ENCODE data around the gene FAM174B. TPM values are rescaled to one million over a fixed set of nuclear protein-coding genes. Genes with fewer than 3 reads are reported as not detected.
A peak's percentile ranks its signal among the peaks of the same experiment; 100 is the strongest.

Gene FAM174B
- total RNA-seq, 2 donors from 2014 or later = 25.2 to 25.7 TPM

DNA sequence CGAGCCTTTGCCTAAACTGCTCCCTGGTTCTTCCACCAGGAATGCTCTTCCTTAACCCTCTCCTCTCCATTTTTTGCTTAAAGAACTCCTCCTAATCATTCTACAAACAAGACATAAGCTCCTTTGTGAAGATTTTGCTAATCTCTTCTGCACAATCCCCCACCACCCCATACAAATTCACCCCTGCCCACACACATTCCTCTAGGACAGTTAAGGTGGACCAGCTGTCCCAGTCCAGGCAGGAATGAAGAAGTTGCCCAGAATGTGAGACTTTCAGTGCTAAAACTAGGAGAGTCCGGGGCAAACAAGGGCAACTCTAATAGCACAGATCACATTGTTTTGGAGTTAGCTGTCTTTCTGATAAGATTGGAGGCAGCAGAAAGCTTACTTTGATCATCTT, 13.9 kb upstream of the FAM174B start:
- peaks cover 4% of the 10 kb centered on the region for H3K4me1 ChIP-seq
- H3K4me3 ChIP-seq = no peak overlapping the region
- no peaks in the 10 kb centered on the region for H3K9me3 ChIP-seq
- no peak overlapping the region for H3K27ac ChIP-seq
- TF ChIP-seq, protein P1, sequence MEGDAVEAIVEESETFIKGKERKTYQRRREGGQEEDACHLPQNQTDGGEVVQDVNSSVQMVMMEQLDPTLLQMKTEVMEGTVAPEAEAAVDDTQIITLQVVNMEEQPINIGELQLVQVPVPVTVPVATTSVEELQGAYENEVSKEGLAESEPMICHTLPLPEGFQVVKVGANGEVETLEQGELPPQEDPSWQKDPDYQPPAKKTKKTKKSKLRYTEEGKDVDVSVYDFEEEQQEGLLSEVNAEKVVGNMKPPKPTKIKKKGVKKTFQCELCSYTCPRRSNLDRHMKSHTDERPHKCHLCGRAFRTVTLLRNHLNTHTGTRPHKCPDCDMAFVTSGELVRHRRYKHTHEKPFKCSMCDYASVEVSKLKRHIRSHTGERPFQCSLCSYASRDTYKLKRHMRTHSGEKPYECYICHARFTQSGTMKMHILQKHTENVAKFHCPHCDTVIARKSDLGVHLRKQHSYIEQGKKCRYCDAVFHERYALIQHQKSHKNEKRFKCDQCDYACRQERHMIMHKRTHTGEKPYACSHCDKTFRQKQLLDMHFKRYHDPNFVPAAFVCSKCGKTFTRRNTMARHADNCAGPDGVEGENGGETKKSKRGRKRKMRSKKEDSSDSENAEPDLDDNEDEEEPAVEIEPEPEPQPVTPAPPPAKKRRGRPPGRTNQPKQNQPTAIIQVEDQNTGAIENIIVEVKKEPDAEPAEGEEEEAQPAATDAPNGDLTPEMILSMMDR (IDR thresholded peaks at IDR 0.05) = no peak
- no peak for DNase-seq
- intact Hi-C loops (cut with DNase I) = no loop called here
- H3K9ac ChIP-seq (ENCODE audit: low read depth in 2 of 2, low read length in 2 of 2) = no peak overlapping the region
- no peaks in the 10 kb centered on the region for H3K27me3 ChIP-seq
- no peaks in the 10 kb centered on the region for H3K36me3 ChIP-seq

DNA sequence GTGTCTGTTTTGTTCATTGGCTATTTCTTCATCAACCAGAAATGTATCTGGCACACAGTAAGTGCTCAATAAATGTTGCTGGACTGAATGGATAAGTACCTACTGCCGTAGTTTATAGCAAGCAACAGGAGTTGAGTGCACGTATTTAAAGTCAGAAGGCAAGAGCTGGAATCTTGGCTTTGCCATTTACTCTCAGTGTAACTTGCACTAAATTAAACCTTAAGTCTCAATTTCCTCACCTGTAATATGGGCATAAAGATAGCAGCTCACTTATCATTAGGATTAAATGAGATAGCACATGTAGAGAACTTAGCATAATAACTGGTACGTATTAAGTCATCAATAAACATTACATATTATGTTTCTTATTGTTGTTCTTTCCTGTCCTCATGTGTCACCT, 13.0 kb upstream of the FAM174B start:
- Histone ChIP-seq H3K27ac (no peak overlapping the region), H3K4me1 (peaks cover 4% of the 10 kb centered on the region), H3K9me3 (no peaks in the 10 kb centered on the region), H3K4me3 (no peak overlapping the region), H3K9ac (ENCODE audit: low read depth in 2 of 2, low read length in 2 of 2) (no peak overlapping the region), H3K27me3 (no peaks in the 10 kb centered on the region), H3K36me3 (no peaks in the 10 kb centered on the region)
- TF ChIP-seq, protein P1 (IDR thresholded peaks at IDR 0.05) = no peak
- intact Hi-C loops (cut with DNase I) = no loop called here
- DNase-seq = no peak

DNA sequence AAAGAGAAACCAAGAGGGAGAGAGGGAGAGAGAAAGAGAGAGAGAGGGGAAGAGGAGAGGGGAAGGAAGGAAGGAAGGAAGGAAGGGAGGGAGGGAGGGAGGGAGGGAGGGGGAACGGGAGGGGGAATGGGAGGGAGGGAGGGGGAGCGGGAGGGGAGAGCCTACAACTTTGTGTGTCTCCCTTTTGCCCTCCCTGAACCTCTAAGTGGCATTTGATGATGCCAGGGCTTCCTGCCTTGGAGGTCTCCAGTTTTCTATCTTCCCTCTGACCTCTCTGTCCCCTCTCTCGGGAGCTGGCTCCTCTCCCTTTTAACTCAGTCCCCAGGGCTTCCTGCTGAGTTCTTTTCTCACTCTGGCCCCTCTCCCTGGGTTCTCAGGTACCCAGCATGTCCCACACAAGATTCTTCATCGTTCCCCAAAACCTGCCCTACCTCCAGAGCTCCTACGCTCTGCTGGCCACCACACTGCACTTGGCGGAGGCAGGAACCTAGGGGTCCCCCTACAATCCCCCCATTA, 12.5 kb upstream of the FAM174B start:
- Histone ChIP-seq H3K36me3 (no peaks in the 10 kb centered on the region), H3K9ac (ENCODE audit: low read depth in 2 of 2, low read length in 2 of 2) (no peak overlapping the region)

DNA sequence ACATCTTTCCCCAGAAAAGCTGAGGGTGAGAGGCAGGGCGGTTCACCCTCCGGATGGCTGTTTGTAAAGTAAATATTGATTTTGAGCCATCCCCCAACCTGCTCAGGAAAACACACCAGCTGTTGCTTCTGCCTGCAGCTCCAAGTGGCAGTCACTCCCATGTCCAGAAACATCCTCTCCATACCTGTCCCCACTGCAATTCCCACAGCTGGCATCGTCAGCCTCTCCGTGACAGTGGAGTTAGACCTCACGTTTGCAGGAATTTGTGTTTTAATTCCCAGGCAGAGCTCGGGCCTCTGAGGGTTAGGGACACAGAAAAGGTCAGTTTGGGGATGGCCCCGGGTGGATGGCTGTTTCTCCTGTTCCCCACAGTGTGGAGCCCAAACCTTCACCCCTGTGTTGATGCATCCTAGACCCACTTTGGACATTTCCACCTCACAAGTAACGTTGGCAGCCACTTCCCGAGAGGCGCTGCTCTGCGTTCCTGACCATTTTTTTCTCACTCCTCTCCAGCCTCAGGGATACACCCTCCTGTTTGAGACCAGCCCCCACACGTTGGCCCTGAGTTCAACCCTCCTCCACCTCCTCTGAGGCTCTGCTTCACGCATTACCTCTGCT, 11.8 kb upstream of the FAM174B start:
- peaks cover 4% of the 10 kb centered on the region for H3K4me1 ChIP-seq
- no peaks in the 10 kb centered on the region for H3K36me3 ChIP-seq
- no peaks in the 10 kb centered on the region for H3K27me3 ChIP-seq
- H3K27ac ChIP-seq = peak overlapping the region; percentile 66
- no peaks in the 10 kb centered on the region for H3K9me3 ChIP-seq
- H3K4me3 ChIP-seq = no peak overlapping the region
- TF ChIP-seq, protein P1 (IDR thresholded peaks at IDR 0.05) = no peak
- intact Hi-C loops (cut with DNase I) = no loop called here
- peak overlapping the region; percentile 27 to 32 for H3K9ac ChIP-seq (ENCODE audit: low read depth in 2 of 2, low read length in 2 of 2)
- peak; percentile 38 for DNase-seq

More for the DNA sequence above, 12.5 kb upstream of the FAM174B start:
- TF ChIP-seq, protein P1 (IDR thresholded peaks at IDR 0.05) = no peak
- DNase-seq = no peak
- Histone ChIP-seq H3K9me3 (no peaks in the 10 kb centered on the region), H3K4me3 (no peak overlapping the region), H3K27me3 (no peaks in the 10 kb centered on the region), H3K4me1 (peaks cover 4% of the 10 kb centered on the region), H3K27ac (no peak overlapping the region)
- intact Hi-C loops (cut with DNase I) = no loop called here

DNA sequence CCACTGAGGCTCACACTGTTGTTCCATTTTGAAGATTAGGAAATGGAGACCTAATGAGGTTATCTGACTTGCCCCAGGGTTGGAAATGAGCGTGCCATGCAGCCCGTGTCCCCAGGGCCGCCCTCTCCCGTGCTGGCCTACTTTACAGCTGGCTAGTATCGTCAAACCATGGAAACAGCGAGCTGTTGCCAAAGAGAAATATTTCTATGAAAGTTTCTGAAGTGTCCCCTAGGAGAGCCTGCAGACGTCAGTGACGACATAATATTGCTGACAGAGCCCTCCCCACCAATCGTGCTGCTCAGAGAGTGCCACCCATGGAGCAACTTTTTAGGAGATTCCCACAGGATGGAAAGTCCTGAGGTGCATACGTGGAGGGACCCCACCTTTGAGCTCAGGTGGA, 11.2 kb upstream of the FAM174B start:
- intact Hi-C loops (cut with DNase I) = no loop called here
- TF ChIP-seq, protein P1 (IDR thresholded peaks at IDR 0.05) = no peak
- Histone ChIP-seq H3K9ac (ENCODE audit: low read depth in 2 of 2, low read length in 2 of 2) (peak overlapping the region in 1 of 2 donors; percentile 32), H3K4me3 (no peak overlapping the region), H3K4me1 (peaks cover 4% of the 10 kb centered on the region), H3K27ac (peak overlapping the region; percentile 66), H3K9me3 (no peaks in the 10 kb centered on the region), H3K27me3 (no peaks in the 10 kb centered on the region), H3K36me3 (no peaks in the 10 kb centered on the region)
- no peak for DNase-seq
